ENCODE measurements around the gene ARHGAP22. TPM values are rescaled to one million over a fixed set of nuclear protein-coding genes. Genes with fewer than 3 reads are reported as not detected.

ARHGAP22 gene
- total and polyA plus RNA-seq, 4 donors, result 0.23 to 2.3 (median 0.54) TPM

- TF ChIP-seq TAF1 (conservative IDR thresholded peaks at IDR 0.05), result no peak
- no peak for TF ChIP-seq YY1 (IDR thresholded peaks at IDR 0.05)
- H3K9ac ChIP-seq (ENCODE audit: low read depth in 1 of 2, low read length in 2 of 2), result no peak overlapping the region
- H3K36me3 ChIP-seq (ENCODE audit: control insufficient read depth in 4 of 4, insufficient read depth in 3 of 4, low read depth in 1 of 4, low read length in 3 of 4), result no peaks in the 10 kb centered on the region
- H3K4me1 ChIP-seq (ENCODE audit: control insufficient read depth in 4 of 4, insufficient read depth in 4 of 4, low read length in 3 of 4), result no peaks in the 10 kb centered on the region
- no peak for DNase-seq (ENCODE audit: low spot score)
- H3K27ac ChIP-seq (ENCODE audit: low read depth in 1 of 2, low read length in 2 of 2), result no peak overlapping the region
- no peak overlapping the region for H3K4me3 ChIP-seq (ENCODE audit: low read depth in 1 of 3, low read length in 3 of 3)
- no peaks in the 10 kb centered on the region for H3K27me3 ChIP-seq (ENCODE audit: control insufficient read depth in 4 of 4, insufficient read depth in 4 of 4, low read length in 3 of 4)
- H3K9me3 ChIP-seq (ENCODE audit: control insufficient read depth in 4 of 4, low read length in 3 of 4), result no peaks in the 10 kb centered on the region
- WGBS, result 94% methylated on average over 5 of the region's 5 CpGs
Measured at GRCh38 chr10:48473704-48474103, 131.2 kb downstream of the ARHGAP22 start.

GRCh38 chr10:48472501-48473069, 132.3 kb downstream of the ARHGAP22 start:
- H3K27ac ChIP-seq (ENCODE audit: low read depth in 1 of 2, low read length in 2 of 2), result no peak overlapping the region
- DNase-seq (ENCODE audit: low spot score), result no peak
- no peaks in the 10 kb centered on the region for H3K9me3 ChIP-seq (ENCODE audit: control insufficient read depth in 4 of 4, low read length in 3 of 4)
- no peaks in the 10 kb centered on the region for H3K27me3 ChIP-seq (ENCODE audit: control insufficient read depth in 4 of 4, insufficient read depth in 4 of 4, low read length in 3 of 4)
- 59% methylated on average over 3 of the region's 3 CpGs for WGBS
- H3K9ac ChIP-seq (ENCODE audit: low read depth in 1 of 2, low read length in 2 of 2), result no peak overlapping the region
- H3K4me1 ChIP-seq (ENCODE audit: control insufficient read depth in 4 of 4, insufficient read depth in 4 of 4, low read length in 3 of 4), result no peaks in the 10 kb centered on the region
- TF ChIP-seq RAD21 (IDR thresholded peaks at IDR 0.05), result no peak
- TF ChIP-seq FOXA1 (IDR thresholded peaks at IDR 0.05), result no peak
- TF ChIP-seq EGR1 (IDR thresholded peaks at IDR 0.05; ENCODE audit: low read depth in 2 of 2), result no peak
- no peak for TF ChIP-seq YY1 (IDR thresholded peaks at IDR 0.05)
- TF ChIP-seq JUND (IDR thresholded peaks at IDR 0.05), result no peak
- TF ChIP-seq HNF4A (conservative IDR thresholded peaks at IDR 0.05), result no peak
- TF ChIP-seq RXRA (IDR thresholded peaks at IDR 0.05), result no peak
- TF ChIP-seq HNF4G (IDR thresholded peaks at IDR 0.05), result no peak
- TF ChIP-seq FOXA2 (IDR thresholded peaks at IDR 0.05), result no peak
- TF ChIP-seq ATF3 (IDR thresholded peaks at IDR 0.05), result no peak
- TF ChIP-seq TAF1 (conservative IDR thresholded peaks at IDR 0.05), result no peak
- TF ChIP-seq GABPA (IDR thresholded peaks at IDR 0.05 in 1 of 2, conservative IDR thresholded peaks at IDR 0.05 in 1 of 2), result no peak
- TF ChIP-seq CTCF (IDR thresholded peaks at IDR 0.05; ENCODE audit: low read depth, low read length, missing input control), result no peak
- no peak for TF ChIP-seq NR2F2 (IDR thresholded peaks at IDR 0.05)
- TF ChIP-seq SP1 (IDR thresholded peaks at IDR 0.05), result no peak
- no peak for TF ChIP-seq MAX (IDR thresholded peaks at IDR 0.05)
- no peak for TF ChIP-seq REST (IDR thresholded peaks at IDR 0.05)
- no peak for TF ChIP-seq ZBTB33 (IDR thresholded peaks at IDR 0.05)
- no peaks in the 10 kb centered on the region for H3K36me3 ChIP-seq (ENCODE audit: control insufficient read depth in 4 of 4, insufficient read depth in 3 of 4, low read depth in 1 of 4, low read length in 3 of 4)
- H3K4me3 ChIP-seq (ENCODE audit: low read depth in 1 of 3, low read length in 3 of 3), result no peak overlapping the region
